A549 (cell line): ENCODE measurements around the gene JMJD4. TPM values are rescaled to one million over a fixed set of nuclear protein-coding genes. Genes with fewer than 3 reads are reported as not detected.

Source experiments
- ATAC-seq, 2 experiments: fragments of 200-7000 bp in 1 of 2; fragments of >200 bp in 1 of 2; cut with Nextera tagmentation in 1 of 2; cut with Tn5 transposase in 1 of 2; 3 replicates each; pipeline versions ENCODE4 v1.8.0 to v1.9.1; 2018 to 2020; ENCODE audit warnings: mild to moderate bottlenecking in 1 of 2, moderate library complexity in 1 of 2
- CTCF ChIA-PET: fragments of 300-600 bp; sonication (Branson Sonifier 250); formaldehyde crosslinking; extraction: SDS; loops from one replicate; lab custom pipeline; 2021; ENCODE audit warnings: antibody characterized with exemption, inconsistent platforms; lab: Yijun Ruan, JAX
- POLR2A ChIA-PET: fragments of 350-600 bp; formaldehyde crosslinking; extraction: SDS; loops from one replicate; lab custom pipeline; 2021; ENCODE audit warnings: antibody characterized with exemption, inconsistent platforms; lab: Yijun Ruan, JAX
- DNase-seq, 2 experiments: peaks; one replicate each; pipeline versions ENCODE4 v3.0.0 to v3.0.0-alpha.2; 2011 to 2016; ENCODE audit warnings: low read depth in 1 of 2, low spot score in 1 of 2
- FAIRE-seq: peaks from 2 replicates; lab custom pipeline; 2011; peaks lifted over from hg19 to GRCh38; lab: Jason Lieb, UNC
- H3K27ac ChIP-seq, 2 experiments: fragments of >200 bp; sonication (Bioruptor Twin); formaldehyde crosslinking; 3 replicates each; pipeline ENCODE4 v1.5.1; 2016 to 2017
- H3K4me1 ChIP-seq: fragments of >200 bp; sonication (Bioruptor Twin); formaldehyde crosslinking; 3 replicates; pipeline ENCODE4 v1.6.1; 2016
- H3K4me2 ChIP-seq: fragments of >200 bp; sonication (Bioruptor Twin); formaldehyde crosslinking; 3 replicates; pipeline ENCODE4 v1.6.1; 2016
- H3K4me3 ChIP-seq: fragments of >200 bp; sonication (Bioruptor Twin); formaldehyde crosslinking; 3 replicates; pipeline ENCODE4 v1.5.1; 2016
- H3K9me3 ChIP-seq: fragments of >200 bp; sonication (Bioruptor Twin); formaldehyde crosslinking; 3 replicates; pipeline ENCODE4 v1.6.1; 2016
- CBX2 ChIP-seq: fragments of 200-600 bp; sonication (generic); IDR thresholded peaks from 2 replicates; pipeline ENCODE4 v1.6.1; 2016; ENCODE audit warnings: low read depth, mild to moderate bottlenecking, borderline replicate concordance
- EP300 ChIP-seq, 2 experiments: fragments of >200 bp; sonication (Bioruptor Twin); formaldehyde crosslinking; IDR thresholded peaks; 2 replicates in 1 of 2; 3 replicates in 1 of 2; pipeline ENCODE4 v1.6.1; 2016 to 2017
- FOSL2 ChIP-seq, 2 experiments: fragments of 450-650 bp in 1 of 2; fragments of >200 bp in 1 of 2; sonication (Bioruptor Twin) in 1 of 2; formaldehyde crosslinking; IDR thresholded peaks; 2 replicates each; pipeline versions ENCODE4 v1.5.0 to v1.6.1; 2016 to 2020; ENCODE audit warnings: mild to moderate bottlenecking in 1 of 2, moderate library complexity in 1 of 2
- KDM5A ChIP-seq: fragments of 200-600 bp; sonication (generic); IDR thresholded peaks from 2 replicates; pipeline ENCODE4 v1.6.1; 2016; ENCODE audit warnings: antibody characterized with exemption, mild to moderate bottlenecking
- MAFK ChIP-seq: fragments of 450-650 bp; IDR thresholded peaks from 2 replicates; pipeline ENCODE4 v1.6.1; 2014; ENCODE audit not compliant: partially characterized antibody
- MAZ ChIP-seq: fragments of 150-350 bp; IDR thresholded peaks from 2 replicates; pipeline ENCODE4 v1.6.1; 2014; ENCODE audit warnings: antibody characterized with exemption, low read depth, low read length, borderline replicate concordance
- PHF8 ChIP-seq: fragments of 200-600 bp; sonication (generic); IDR thresholded peaks from 2 replicates; pipeline ENCODE4 v1.6.1; 2016; ENCODE audit warnings: low read depth, mild to moderate bottlenecking, antibody characterized with exemption, moderate library complexity, borderline replicate concordance
- RAD21 ChIP-seq, 2 experiments: fragments of >200 bp in 1 of 2; sonication (Bioruptor Twin) in 1 of 2; formaldehyde crosslinking in 1 of 2; IDR thresholded peaks in 1 of 2; conservative IDR thresholded peaks in 1 of 2; 2 replicates in 1 of 2; 3 replicates in 1 of 2; pipeline ENCODE4 v1.6.1; 2012 to 2018; ENCODE audit warnings: inconsistent platforms in 1 of 2
- ZC3H11A ChIP-seq: fragments of 450-650 bp; IDR thresholded peaks from 2 replicates; pipeline ENCODE4 v1.6.1; 2014; ENCODE audit warnings: antibody characterized with exemption, mild to moderate bottlenecking
- WGBS: methylation state at CpG from one replicate; pipeline ENCODE4 v1.1.6; 2017; ENCODE audit errors: missing lambda C conversion rate; 5-methylcytosine and 5-hydroxymethylcytosine counted together
- polyA plus RNA-seq, 4 experiments: library from polyadenylated mRNA; depleted of rRNA in 3 of 4; stranded (reverse); fragments of >200 nt; fragmentation: RNase III in 1 of 4; extraction: RNeasy Plus Mini Kit Qiagen cat#74134 plus additional on column Dnase treatment in 1 of 4; gene quantifications; 2 replicates in 3 of 4; 3 replicates in 1 of 4; pipeline ENCODE4 v1.2.3, GENCODE V29; 2011 to 2017
- TF ChIP-seq, protein P1 (sequence below): fragments of >200 bp; sonication (Bioruptor Twin); formaldehyde crosslinking; IDR thresholded peaks from 3 replicates; pipeline ENCODE4 v1.6.1; 2016
- TF ChIP-seq, protein P2 (sequence below): fragments of >200 bp; sonication (Bioruptor Twin); formaldehyde crosslinking; IDR thresholded peaks from 2 replicates; pipeline ENCODE4 v1.6.1; 2016
- TF ChIP-seq, protein P3 (sequence below): IDR thresholded peaks from 2 replicates; pipeline ENCODE4 v1.6.1; 2012
- TF ChIP-seq, protein P4 (sequence below): fragments of >200 bp; sonication (Bioruptor Twin); formaldehyde crosslinking; IDR thresholded peaks from 3 replicates; pipeline ENCODE4 v1.5.1; 2016
- TF ChIP-seq, protein P5 (sequence below): fragments of 250-450 bp; sonication (Bioruptor Pico); IDR thresholded peaks from 2 replicates; pipeline ENCODE4 v1.5.0; 2021; ENCODE audit warnings: mild to moderate bottlenecking, moderate library complexity, borderline replicate concordance

The JMJD4 gene
- polyA plus RNA-seq, 2 of the 4 experiments (the other 2 are of a cell fraction): 18.8 to 21.2 TPM

DNA sequence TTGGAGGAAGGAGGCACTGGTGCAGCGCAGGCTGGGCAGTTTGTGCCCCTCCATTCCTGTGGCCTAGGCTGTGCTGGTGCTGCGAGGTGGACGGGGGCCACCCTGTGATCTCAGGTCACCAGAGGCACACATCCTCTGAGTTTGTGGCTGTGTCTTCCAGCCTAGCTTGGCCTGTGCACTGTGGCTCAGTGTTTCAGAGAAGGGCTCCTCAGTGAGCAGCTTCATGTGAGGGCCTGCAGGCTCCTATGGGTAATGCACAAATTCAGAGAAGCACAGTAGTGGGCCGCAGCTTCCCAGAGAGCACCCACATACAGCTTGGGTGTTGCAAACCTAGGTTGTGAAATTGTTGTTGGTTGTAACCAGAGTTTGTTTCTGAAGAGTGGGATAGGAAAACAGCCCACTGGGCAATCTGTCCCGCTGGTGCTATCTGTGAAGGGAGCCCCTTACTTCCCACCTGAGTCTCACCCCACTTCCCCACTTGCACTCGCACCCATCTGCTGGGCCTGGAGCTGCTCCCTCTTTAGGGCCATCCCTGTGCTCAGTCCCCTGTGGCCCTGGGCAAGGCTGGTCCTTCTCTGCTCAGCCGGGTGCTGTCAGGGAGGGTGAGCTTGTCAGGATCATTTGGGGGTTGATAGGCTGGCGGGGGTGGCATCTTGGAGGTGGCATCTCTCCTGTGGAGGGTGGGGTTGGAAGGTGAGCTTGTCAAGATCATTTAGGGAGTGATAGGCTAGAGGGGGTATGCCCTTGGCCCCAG lies 30.3 kb upstream of the JMJD4 start:
- TF ChIP-seq, protein P1, sequence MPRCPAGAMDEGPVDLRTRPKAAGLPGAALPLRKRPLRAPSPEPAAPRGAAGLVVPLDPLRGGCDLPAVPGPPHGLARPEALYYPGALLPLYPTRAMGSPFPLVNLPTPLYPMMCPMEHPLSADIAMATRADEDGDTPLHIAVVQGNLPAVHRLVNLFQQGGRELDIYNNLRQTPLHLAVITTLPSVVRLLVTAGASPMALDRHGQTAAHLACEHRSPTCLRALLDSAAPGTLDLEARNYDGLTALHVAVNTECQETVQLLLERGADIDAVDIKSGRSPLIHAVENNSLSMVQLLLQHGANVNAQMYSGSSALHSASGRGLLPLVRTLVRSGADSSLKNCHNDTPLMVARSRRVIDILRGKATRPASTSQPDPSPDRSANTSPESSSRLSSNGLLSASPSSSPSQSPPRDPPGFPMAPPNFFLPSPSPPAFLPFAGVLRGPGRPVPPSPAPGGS: no peak
- TF ChIP-seq, protein P2, sequence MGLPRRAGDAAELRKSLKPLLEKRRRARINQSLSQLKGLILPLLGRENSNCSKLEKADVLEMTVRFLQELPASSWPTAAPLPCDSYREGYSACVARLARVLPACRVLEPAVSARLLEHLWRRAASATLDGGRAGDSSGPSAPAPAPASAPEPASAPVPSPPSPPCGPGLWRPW: no peak
- TF ChIP-seq PHF8 (no peak), RAD21 (conservative IDR thresholded peaks at IDR 0.05 in 1 of 2, IDR thresholded peaks at IDR 0.05 in 1 of 2) (no peak), CBX2 (no peak), EP300 (IDR thresholded peaks at IDR 0.05) (no peak), KDM5A (no peak)
- TF ChIP-seq, protein P3, sequence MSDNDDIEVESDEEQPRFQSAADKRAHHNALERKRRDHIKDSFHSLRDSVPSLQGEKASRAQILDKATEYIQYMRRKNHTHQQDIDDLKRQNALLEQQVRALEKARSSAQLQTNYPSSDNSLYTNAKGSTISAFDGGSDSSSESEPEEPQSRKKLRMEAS: no peak
- TF ChIP-seq, protein P4, sequence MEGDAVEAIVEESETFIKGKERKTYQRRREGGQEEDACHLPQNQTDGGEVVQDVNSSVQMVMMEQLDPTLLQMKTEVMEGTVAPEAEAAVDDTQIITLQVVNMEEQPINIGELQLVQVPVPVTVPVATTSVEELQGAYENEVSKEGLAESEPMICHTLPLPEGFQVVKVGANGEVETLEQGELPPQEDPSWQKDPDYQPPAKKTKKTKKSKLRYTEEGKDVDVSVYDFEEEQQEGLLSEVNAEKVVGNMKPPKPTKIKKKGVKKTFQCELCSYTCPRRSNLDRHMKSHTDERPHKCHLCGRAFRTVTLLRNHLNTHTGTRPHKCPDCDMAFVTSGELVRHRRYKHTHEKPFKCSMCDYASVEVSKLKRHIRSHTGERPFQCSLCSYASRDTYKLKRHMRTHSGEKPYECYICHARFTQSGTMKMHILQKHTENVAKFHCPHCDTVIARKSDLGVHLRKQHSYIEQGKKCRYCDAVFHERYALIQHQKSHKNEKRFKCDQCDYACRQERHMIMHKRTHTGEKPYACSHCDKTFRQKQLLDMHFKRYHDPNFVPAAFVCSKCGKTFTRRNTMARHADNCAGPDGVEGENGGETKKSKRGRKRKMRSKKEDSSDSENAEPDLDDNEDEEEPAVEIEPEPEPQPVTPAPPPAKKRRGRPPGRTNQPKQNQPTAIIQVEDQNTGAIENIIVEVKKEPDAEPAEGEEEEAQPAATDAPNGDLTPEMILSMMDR: no peak
- peak overlapping the region in 1 of 2 experiments; percentile 74; a peak in 2 of 6 replicates for H3K27ac ChIP-seq
- no peak for FAIRE-seq

DNA sequence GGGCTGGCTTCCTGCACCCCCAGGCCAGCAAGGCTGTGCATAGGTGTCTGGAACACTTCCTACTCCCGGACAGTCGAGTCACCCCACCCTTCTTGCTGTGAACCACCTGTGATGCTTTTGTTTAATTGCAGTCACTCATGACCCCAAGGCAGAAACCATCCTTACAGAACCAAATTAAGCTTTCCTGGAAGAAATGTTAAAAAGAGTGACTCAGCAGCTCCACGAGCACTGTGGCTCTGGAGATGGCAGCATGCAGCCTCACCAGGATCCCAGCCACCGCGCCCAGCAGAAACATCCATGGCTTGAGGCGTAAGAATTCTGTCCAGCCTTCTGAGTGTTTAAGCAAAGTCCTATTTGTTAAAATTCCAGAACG lies 28.9 kb upstream of the JMJD4 start:
- Histone ChIP-seq H3K4me2 (peak overlapping the region; percentile 52), H3K9me3 (no peaks in the 10 kb centered on the region), H3K4me1 (peaks cover 34% of the 10 kb centered on the region), H3K27ac (peak overlapping the region; percentile 62 to 74; a peak in 5 of 6 replicates), H3K4me3 (no peak overlapping the region)
- ChIA-PET POLR2A (no interaction called here), CTCF (interaction anchor here (0.7 to 9.8 kb wide), 7 partner anchors 9 to 185 kb away, joined by 3 to 166 read pairs (median 9); partner anchors contain the start of gene WNT9A)
- TF ChIP-seq FOSL2 (IDR thresholded peaks at IDR 0.05) (no peak), FOSL2 (CRISPR knock-in tag; IDR thresholded peaks at IDR 0.05) (peak; percentile 10; the same call in 1 of the 2 replicates), MAFK (peak; percentile 64), MAZ (no peak), ZC3H11A (no peak)
- TF ChIP-seq, protein P5, sequence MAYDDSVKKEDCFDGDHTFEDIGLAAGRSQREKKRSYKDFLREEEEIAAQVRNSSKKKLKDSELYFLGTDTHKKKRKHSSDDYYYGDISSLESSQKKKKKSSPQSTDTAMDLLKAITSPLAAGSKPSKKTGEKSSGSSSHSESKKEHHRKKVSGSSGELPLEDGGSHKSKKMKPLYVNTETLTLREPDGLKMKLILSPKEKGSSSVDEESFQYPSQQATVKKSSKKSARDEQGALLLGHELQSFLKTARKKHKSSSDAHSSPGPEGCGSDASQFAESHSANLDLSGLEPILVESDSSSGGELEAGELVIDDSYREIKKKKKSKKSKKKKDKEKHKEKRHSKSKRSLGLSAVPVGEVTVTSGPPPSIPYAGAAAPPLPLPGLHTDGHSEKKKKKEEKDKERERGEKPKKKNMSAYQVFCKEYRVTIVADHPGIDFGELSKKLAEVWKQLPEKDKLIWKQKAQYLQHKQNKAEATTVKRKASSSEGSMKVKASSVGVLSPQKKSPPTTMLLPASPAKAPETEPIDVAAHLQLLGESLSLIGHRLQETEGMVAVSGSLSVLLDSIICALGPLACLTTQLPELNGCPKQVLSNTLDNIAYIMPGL (CRISPR knock-in tag): no peak
- ATAC-seq (peak in 1 of 2 experiments; percentile 28; a peak in 2 of 6 replicates), DNase-seq (peak; percentile 24 to 61), FAIRE-seq (no peak)
- 41% methylated on average over 7 of the region's 7 CpGs for WGBS

More for the DNA sequence above, 30.3 kb upstream of the JMJD4 start:
- 93% methylated on average over 6 of the region's 8 CpGs for WGBS
- CTCF ChIA-PET: interaction anchor here (0.9 to 9.8 kb wide), 3 partner anchors 11 to 184 kb away, joined by 3 to 166 read pairs (median 18); partner anchors contain the start of gene WNT9A
- H3K4me2 ChIP-seq: no peak overlapping the region
- POLR2A ChIA-PET: no interaction called here
- no peaks in the 10 kb centered on the region for H3K9me3 ChIP-seq
- no peak for ATAC-seq
- no peak overlapping the region for H3K4me3 ChIP-seq
- peaks cover 34% of the 10 kb centered on the region for H3K4me1 ChIP-seq
- DNase-seq: no peak
